PC-3 (cell line): ENCODE results near the gene GPC6. TPM values are rescaled to one million over a fixed set of nuclear protein-coding genes. Genes with fewer than 3 reads are reported as not detected.

Experiments used
- ATAC-seq: fragments of 200-7000 bp; cut with Tn5 transposase; 2 replicates; pipeline ENCODE4 v1.9.1; 2020; ENCODE audit warnings: mild to moderate bottlenecking, moderate library complexity
- BruUV-seq: library from RNA; stranded (reverse); fragments of 400-500 nt; replicated peaks from 2 replicates; lab custom pipeline; 2021; lab: Mats Ljungman, UMichigan
- CTCF ChIA-PET: fragments of 300-600 bp; sonication (Branson Sonifier 250); formaldehyde crosslinking; loops from one replicate; lab custom pipeline; 2022; ENCODE audit warnings: antibody characterized with exemption; lab: Charles Lee
- POLR2A ChIA-PET: fragments of 300-600 bp; sonication (Branson Sonifier 250); formaldehyde crosslinking; loops from one replicate; lab custom pipeline; 2022; ENCODE audit warnings: antibody characterized with exemption; ENCODE audit not compliant: unreplicated experiment; lab: Charles Lee
- DNase-seq: peaks from one replicate; pipeline ENCODE4 v3.0.0-alpha.2; 2015
- H2AFZ ChIP-seq: fragments of 300-600 bp; sonication (generic); 2 replicates; pipeline ENCODE4 v1.6.0; 2016; ENCODE audit warnings: antibody characterized with exemption, low read length
- H3F3A ChIP-seq: fragments of 300-600 bp; sonication (generic); one replicate; pipeline ENCODE4 v1.6.0; 2017; ENCODE audit warnings: antibody characterized with exemption, low read length, control low read depth, mild to moderate bottlenecking; ENCODE audit not compliant: unreplicated experiment
- H3K27ac ChIP-seq: fragments of 300-600 bp; sonication (generic); 2 replicates; pipeline ENCODE4 v1.5.1; 2016; ENCODE audit warnings: mild to moderate bottlenecking, low read length
- H3K27me3 ChIP-seq: fragments of 300-600 bp; sonication (generic); 2 replicates; pipeline ENCODE4 v1.6.1; 2016; ENCODE audit warnings: low read length, mixed read lengths
- H3K36me3 ChIP-seq: fragments of 300-600 bp; sonication (generic); 2 replicates; pipeline ENCODE4 v1.6.1; 2016; ENCODE audit warnings: low read depth, mixed run types, low read length, mixed read lengths
- H3K4me1 ChIP-seq: fragments of 300-600 bp; sonication (generic); 2 replicates; pipeline ENCODE4 v1.5.1; 2016; ENCODE audit warnings: low read length; ENCODE audit not compliant: insufficient read depth
- H3K4me2 ChIP-seq: fragments of 300-600 bp; sonication (generic); 2 replicates; pipeline ENCODE4 v1.6.0; 2016; ENCODE audit warnings: low read length
- H3K4me3 ChIP-seq: fragments of 300-600 bp; sonication (generic); 2 replicates; pipeline ENCODE4 v1.5.1; 2016; ENCODE audit warnings: mild to moderate bottlenecking, low read length, mixed read lengths
- H3K79me2 ChIP-seq: fragments of 300-600 bp; sonication (generic); 2 replicates; pipeline ENCODE4 v1.6.1; 2017; ENCODE audit warnings: low read length, mixed read lengths
- H3K9ac ChIP-seq: fragments of 300-600 bp; sonication (generic); 2 replicates; pipeline ENCODE4 v1.6.0; 2016; ENCODE audit warnings: mild to moderate bottlenecking, low read length
- H3K9me2 ChIP-seq: fragments of 300-600 bp; sonication (generic); replicated peaks from 2 replicates; pipeline ENCODE4 v1.6.1; 2016; ENCODE audit warnings: mixed run types, low read length, mixed read lengths
- H3K9me3 ChIP-seq: fragments of 300-600 bp; sonication (generic); 2 replicates; pipeline ENCODE4 v1.6.1; 2016; ENCODE audit warnings: low read length, mixed read lengths
- H4K20me1 ChIP-seq: fragments of 300-600 bp; sonication (generic); 2 replicates; pipeline ENCODE4 v1.6.1; 2016; ENCODE audit warnings: low read length, mixed read lengths
- EZH2 ChIP-seq: fragments of 300-600 bp; sonication (generic); IDR thresholded peaks from one replicate; pipeline ENCODE4 v1.6.1; 2017; ENCODE audit warnings: antibody characterized with exemption, mild to moderate bottlenecking, low read length; ENCODE audit not compliant: unreplicated experiment
- EZH2phosphoT487 ChIP-seq: fragments of 300-600 bp; sonication (generic); IDR thresholded peaks from 2 replicates; pipeline ENCODE4 v1.6.1; 2018; ENCODE audit warnings: mild to moderate bottlenecking, antibody characterized with exemption, low read length, borderline replicate concordance
- intact Hi-C: fragments of 100-400 bp; cut with micrococcal nuclease; formaldehyde crosslinking; loops from 2 replicates; pipeline ENCODE4 v1.9.0; 2023
- total RNA-seq: library from RNA; depleted of rRNA; stranded (reverse); fragments of >200 nt; gene quantifications from 2 replicates; pipeline ENCODE4 v1.2.3, GENCODE V29; 2014
- TF ChIP-seq, protein P1 (sequence below): fragments of 300-600 bp; sonication (generic); conservative IDR thresholded peaks from 2 replicates; pipeline ENCODE4 v1.5.1; 2017; ENCODE audit warnings: antibody characterized with exemption, low read depth, mild to moderate bottlenecking, low read length

Gene GPC6
- total RNA-seq, 1 experiment from 2014 or later, result 3.5 TPM

DNA sequence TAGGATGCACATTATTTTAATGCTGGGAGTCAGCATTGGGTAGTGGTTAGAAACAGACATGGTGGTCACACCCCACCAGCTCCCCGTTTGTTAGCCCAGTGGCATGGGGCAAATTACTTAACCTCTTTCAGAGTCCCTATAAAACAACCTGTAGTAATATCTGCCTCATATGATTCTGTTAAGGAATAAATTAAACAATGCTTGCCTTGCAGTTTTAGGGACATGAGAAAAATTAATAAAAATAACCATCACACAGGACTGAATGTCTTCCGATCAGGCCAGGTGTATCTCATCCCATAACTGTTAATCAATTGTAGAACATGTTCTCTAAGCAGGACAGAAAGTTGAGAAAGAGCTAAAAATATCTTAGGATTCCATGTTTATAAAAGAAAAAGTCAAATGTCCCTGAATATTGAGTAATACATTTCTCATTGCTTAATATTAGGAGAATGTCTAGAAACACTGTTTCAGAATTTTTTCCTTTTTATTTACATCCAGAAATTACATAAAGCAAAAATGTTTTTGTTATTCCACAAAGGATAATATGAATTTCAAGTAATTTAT lies 196.5 kb downstream of the GPC6 start:
- DNase-seq (no peak), ATAC-seq (no peak)
- H3K27me3 ChIP-seq, result no peaks in the 10 kb centered on the region
- H4K20me1 ChIP-seq, result no peaks in the 10 kb centered on the region
- no peaks in the 10 kb centered on the region for H3K79me2 ChIP-seq
- ChIA-PET POLR2A (no interaction called here), CTCF (no interaction called here)
- H3K4me2 ChIP-seq, result no peak overlapping the region
- no peaks in the 10 kb centered on the region for H3K4me1 ChIP-seq
- no peak overlapping the region for H3K27ac ChIP-seq
- no peaks in the 10 kb centered on the region for H3K9me3 ChIP-seq
- H3K36me3 ChIP-seq, result no peaks in the 10 kb centered on the region
- no peaks in the 10 kb centered on the region for H3F3A ChIP-seq
- no peak overlapping the region for H3K4me3 ChIP-seq
- H3K9me2 ChIP-seq, result no peaks in the 10 kb centered on the region
- no peak for TF ChIP-seq EZH2
- intact Hi-C loops, result no loop called here
- H3K9ac ChIP-seq, result no peak overlapping the region
- no peak overlapping the region for H2AFZ ChIP-seq
- no TSS peak for BruUV-seq

DNA sequence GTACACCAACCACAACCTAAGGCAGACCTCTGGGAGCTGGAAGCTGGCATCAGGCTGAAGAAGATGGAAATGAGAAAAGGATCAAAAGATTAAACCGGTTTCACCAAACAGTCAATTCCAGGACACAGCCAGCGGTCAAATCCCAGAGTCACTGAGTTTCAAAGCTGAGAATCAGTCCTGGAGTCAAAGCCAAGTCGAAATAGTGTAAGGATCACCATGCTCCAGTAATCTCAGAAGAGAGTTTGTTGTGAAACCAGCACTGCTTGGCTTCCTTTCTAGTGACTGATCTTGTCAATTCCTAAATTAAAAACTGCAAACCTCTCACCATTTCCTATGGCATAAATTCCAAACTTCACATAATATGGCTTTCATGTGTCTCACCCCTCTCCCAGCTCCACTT lies 198.8 kb downstream of the GPC6 start:
- CTCF ChIA-PET, result no interaction called here
- no peak overlapping the region for H3K4me3 ChIP-seq
- no peaks in the 10 kb centered on the region for H3K36me3 ChIP-seq

DNA sequence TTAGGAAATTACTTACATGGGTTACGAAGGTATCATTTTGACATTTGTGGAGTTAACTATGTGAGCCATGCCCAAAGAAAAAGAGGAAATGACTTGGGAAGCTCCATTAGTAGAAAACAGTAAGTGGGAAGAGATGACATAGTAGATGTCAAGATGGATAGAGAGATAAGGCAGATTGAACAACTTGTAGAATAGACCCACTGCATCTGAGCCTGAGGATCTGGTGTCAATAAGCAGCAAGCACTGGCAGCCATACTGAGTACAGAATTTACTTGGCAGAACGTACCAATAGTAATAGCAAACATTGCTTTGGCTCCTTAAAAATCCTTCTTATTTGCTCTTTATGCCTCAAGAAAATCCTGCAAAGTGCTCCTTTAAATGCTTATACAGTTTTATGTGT lies 203.8 kb downstream of the GPC6 start:
- Histone ChIP-seq H3K36me3 (no peaks in the 10 kb centered on the region), H4K20me1 (no peaks in the 10 kb centered on the region), H3K4me3 (no peak overlapping the region), H2AFZ (no peak overlapping the region), H3K27me3 (no peaks in the 10 kb centered on the region), H3K4me2 (no peak overlapping the region), H3K27ac (no peak overlapping the region), H3F3A (no peaks in the 10 kb centered on the region), H3K9ac (no peak overlapping the region), H3K79me2 (no peaks in the 10 kb centered on the region), H3K9me2 (no peaks in the 10 kb centered on the region), H3K9me3 (no peaks in the 10 kb centered on the region), H3K4me1 (no peaks in the 10 kb centered on the region)
- ATAC-seq (no peak), DNase-seq (no peak)
- TF ChIP-seq EZH2 (no peak), EZH2phosphoT487 (no peak)
- TF ChIP-seq, protein P1, sequence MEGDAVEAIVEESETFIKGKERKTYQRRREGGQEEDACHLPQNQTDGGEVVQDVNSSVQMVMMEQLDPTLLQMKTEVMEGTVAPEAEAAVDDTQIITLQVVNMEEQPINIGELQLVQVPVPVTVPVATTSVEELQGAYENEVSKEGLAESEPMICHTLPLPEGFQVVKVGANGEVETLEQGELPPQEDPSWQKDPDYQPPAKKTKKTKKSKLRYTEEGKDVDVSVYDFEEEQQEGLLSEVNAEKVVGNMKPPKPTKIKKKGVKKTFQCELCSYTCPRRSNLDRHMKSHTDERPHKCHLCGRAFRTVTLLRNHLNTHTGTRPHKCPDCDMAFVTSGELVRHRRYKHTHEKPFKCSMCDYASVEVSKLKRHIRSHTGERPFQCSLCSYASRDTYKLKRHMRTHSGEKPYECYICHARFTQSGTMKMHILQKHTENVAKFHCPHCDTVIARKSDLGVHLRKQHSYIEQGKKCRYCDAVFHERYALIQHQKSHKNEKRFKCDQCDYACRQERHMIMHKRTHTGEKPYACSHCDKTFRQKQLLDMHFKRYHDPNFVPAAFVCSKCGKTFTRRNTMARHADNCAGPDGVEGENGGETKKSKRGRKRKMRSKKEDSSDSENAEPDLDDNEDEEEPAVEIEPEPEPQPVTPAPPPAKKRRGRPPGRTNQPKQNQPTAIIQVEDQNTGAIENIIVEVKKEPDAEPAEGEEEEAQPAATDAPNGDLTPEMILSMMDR, result no peak
- CTCF ChIA-PET, result no interaction called here
- intact Hi-C loops, result no loop called here
- POLR2A ChIA-PET, result no interaction called here
- no TSS peak for BruUV-seq

More for the DNA sequence above, 198.8 kb downstream of the GPC6 start:
- H3K9ac ChIP-seq, result no peak overlapping the region
- H3K27me3 ChIP-seq, result no peaks in the 10 kb centered on the region
- no peaks in the 10 kb centered on the region for H4K20me1 ChIP-seq
- H3K4me1 ChIP-seq, result no peaks in the 10 kb centered on the region
- POLR2A ChIA-PET, result no interaction called here
- no peak for ATAC-seq
- no peaks in the 10 kb centered on the region for H3K9me3 ChIP-seq
- no peak for DNase-seq
- no peaks in the 10 kb centered on the region for H3K79me2 ChIP-seq
- H3K9me2 ChIP-seq, result no peaks in the 10 kb centered on the region
- no peak overlapping the region for H3K4me2 ChIP-seq
- BruUV-seq, result no TSS peak
- no peak overlapping the region for H2AFZ ChIP-seq
- no peak overlapping the region for H3K27ac ChIP-seq
- TF ChIP-seq EZH2, result no peak
- no peak for TF ChIP-seq EZH2phosphoT487
- TF ChIP-seq, protein P1, result no peak
- no peaks in the 10 kb centered on the region for H3F3A ChIP-seq
- intact Hi-C loops, result no loop called here
